NT2/D1 (cell line): ENCODE measurements around the gene CAMK2A.

ENCODE experiments used
- SUZ12 ChIP-seq: IDR thresholded peaks from 2 replicates; pipeline ENCODE4 v1.6.1; 2011; ENCODE audit not compliant: insufficient read length, insufficient read depth; ENCODE audit errors: extremely low read depth
- YY1 ChIP-seq: IDR thresholded peaks from 2 replicates; pipeline ENCODE4 v1.6.1; 2011; ENCODE audit not compliant: insufficient read length, insufficient read depth

DNA sequence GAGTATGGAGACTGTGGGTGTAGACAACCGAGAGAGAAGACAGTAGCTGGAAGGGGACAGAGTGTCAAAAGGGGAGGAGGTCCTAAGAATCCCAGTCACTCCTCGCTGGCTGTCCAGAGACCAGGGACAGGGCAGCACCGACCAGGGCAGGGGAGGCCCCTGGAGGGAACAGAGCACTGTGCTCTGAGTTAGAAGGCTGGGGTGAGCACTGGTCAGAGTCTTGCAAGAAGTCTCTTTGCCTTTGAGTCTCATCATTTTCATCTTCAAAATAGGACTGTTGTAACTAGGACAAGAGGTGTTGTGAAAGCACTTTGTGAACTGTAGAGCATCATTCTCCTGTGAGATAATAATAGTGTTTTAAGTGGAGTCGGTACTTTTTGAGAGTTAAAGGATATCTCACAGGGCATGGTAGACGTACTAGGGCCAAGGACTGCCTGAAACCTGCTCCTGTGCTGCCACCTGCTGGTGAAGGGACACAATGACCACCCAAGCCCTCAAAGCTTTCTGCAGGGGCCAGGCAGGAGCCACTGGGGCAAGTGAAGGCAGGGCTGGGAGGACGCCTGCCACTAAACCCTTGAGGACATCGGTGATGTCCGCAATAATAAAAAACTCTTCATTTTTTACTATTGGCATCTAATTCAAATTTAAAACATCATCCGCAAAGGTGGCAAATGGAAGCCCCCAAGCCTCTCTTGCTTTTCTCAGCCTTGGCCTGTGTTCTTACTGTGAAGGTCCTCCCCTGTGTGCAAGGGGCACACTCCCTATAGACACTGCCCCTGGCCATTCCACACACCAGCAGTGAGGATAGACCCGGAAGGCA lies 71.5 kb downstream of the CAMK2A start:
- TF ChIP-seq YY1 (no peak), SUZ12 (no peak)
